Endothelial cell of umbilical vein (primary cell): ENCODE measurements around the gene WDR4.

Source experiments
- CTCF ChIP-seq, 2 donors: IDR thresholded peaks; 1 replicate in 1 of 2; 2 replicates in 1 of 2; pipeline ENCODE4 v1.5.1; 2011; ENCODE audit warnings: low read length in 2 of 2, mild to moderate bottlenecking in 2 of 2, moderate library complexity in 2 of 2, control low read depth in 1 of 2, inconsistent platforms in 1 of 2, low read depth in 1 of 2; ENCODE audit not compliant: insufficient read depth in 1 of 2; ENCODE audit errors: extremely low read depth in 1 of 2
- EZH2 ChIP-seq: IDR thresholded peaks from 2 replicates; pipeline ENCODE4 v1.6.1; 2012; ENCODE audit warnings: borderline replicate concordance, low read depth, mild to moderate bottlenecking, moderate library complexity, low read length, inconsistent platforms; ENCODE audit not compliant: severe bottlenecking
- MAX ChIP-seq: IDR thresholded peaks from 2 replicates; pipeline ENCODE4 v1.6.1; 2011; ENCODE audit not compliant: insufficient read depth, insufficient read length
- POLR2A ChIP-seq: IDR thresholded peaks from 2 replicates; pipeline ENCODE4 v1.6.1; 2012; ENCODE audit warnings: low read depth, mild to moderate bottlenecking, control low read depth, low read length
- POLR2AphosphoS5 ChIP-seq: IDR thresholded peaks from 2 replicates; pipeline ENCODE4 v1.6.1; 2012; ENCODE audit warnings: low read depth, mild to moderate bottlenecking, control low read depth, low read length, moderate library complexity; ENCODE audit not compliant: insufficient read depth

- TF ChIP-seq POLR2A (no peak), CTCF (IDR thresholded peaks at IDR 0.05; ENCODE audit: extremely low read depth in 1 of 2, insufficient read depth in 1 of 2, low read depth in 1 of 2, low read length in 2 of 2) (no peak), EZH2 (no peak), POLR2AphosphoS5 (no peak), MAX (no peak)
Measured at GRCh38 chr21:42873096-42873495, 6.2 kb downstream of the WDR4 start.
